ENCODE data around the gene AIFM2.

AIFM2 gene

DNA sequence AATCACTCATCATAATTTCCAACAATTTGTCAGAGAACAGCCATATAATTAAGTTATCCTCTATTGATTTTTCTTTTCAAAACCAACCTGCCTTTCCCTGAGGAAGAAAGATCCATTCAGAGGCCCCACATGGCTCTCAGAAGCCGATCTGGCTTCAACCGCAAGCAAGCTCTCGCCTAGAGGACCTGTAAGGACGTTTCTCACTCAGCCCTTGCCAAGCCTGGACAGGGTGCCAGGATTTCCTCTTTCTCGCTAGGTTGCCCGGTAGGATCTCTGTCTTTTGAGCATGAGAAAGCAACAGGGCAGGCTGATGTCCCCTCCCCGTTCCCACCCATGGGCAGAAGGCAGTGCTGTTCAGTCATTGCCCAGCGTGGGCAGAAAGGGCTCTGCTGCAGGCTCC is 13.0 kb downstream of the AIFM2 start:
- TF ChIP-seq EZH2 (IDR thresholded peaks at IDR 0.05; ENCODE audit: borderline replicate concordance, low read depth, low read length, severe bottlenecking), result no peak
- TF ChIP-seq, protein P1, sequence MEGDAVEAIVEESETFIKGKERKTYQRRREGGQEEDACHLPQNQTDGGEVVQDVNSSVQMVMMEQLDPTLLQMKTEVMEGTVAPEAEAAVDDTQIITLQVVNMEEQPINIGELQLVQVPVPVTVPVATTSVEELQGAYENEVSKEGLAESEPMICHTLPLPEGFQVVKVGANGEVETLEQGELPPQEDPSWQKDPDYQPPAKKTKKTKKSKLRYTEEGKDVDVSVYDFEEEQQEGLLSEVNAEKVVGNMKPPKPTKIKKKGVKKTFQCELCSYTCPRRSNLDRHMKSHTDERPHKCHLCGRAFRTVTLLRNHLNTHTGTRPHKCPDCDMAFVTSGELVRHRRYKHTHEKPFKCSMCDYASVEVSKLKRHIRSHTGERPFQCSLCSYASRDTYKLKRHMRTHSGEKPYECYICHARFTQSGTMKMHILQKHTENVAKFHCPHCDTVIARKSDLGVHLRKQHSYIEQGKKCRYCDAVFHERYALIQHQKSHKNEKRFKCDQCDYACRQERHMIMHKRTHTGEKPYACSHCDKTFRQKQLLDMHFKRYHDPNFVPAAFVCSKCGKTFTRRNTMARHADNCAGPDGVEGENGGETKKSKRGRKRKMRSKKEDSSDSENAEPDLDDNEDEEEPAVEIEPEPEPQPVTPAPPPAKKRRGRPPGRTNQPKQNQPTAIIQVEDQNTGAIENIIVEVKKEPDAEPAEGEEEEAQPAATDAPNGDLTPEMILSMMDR (IDR thresholded peaks at IDR 0.05; ENCODE audit: borderline replicate concordance, extremely low read depth, low read length, poor library complexity, severe bottlenecking), result no peak
- no peak for ATAC-seq (ENCODE audit: insufficient read depth, low read depth)
- H4K20me1 ChIP-seq (ENCODE audit: insufficient read depth, low read length), result no peaks in the 10 kb centered on the region
- no peaks in the 10 kb centered on the region for H3K27me3 ChIP-seq (ENCODE audit: insufficient read depth, low read length, poor library complexity)
- no peak overlapping the region for H3K4me2 ChIP-seq (ENCODE audit: insufficient read depth, low read length)
- no peak overlapping the region for H3K9ac ChIP-seq (ENCODE audit: low read depth, low read length)
- H3K27ac ChIP-seq (ENCODE audit: low read length), result no peak overlapping the region
- H3K79me2 ChIP-seq (ENCODE audit: insufficient read depth, low read length), result no peaks in the 10 kb centered on the region
- H3K36me3 ChIP-seq (ENCODE audit: insufficient read depth, low read length), result no peaks in the 10 kb centered on the region
- H3K4me3 ChIP-seq (ENCODE audit: low read depth in 1 of 2, low read length in 2 of 2), result no peak overlapping the region
- H3K9me3 ChIP-seq (ENCODE audit: insufficient read depth, low read length, severe bottlenecking), result no peaks in the 10 kb centered on the region
- no peak for DNase-seq
- H3K4me1 ChIP-seq (ENCODE audit: insufficient read depth, low read length), result no peaks in the 10 kb centered on the region
- H2AFZ ChIP-seq (ENCODE audit: low read depth, low read length), result no peak overlapping the region

- TF ChIP-seq, protein P1 (IDR thresholded peaks at IDR 0.05; ENCODE audit: borderline replicate concordance, extremely low read depth, low read length, poor library complexity, severe bottlenecking), result no peak
- no peak for TF ChIP-seq EZH2 (IDR thresholded peaks at IDR 0.05; ENCODE audit: borderline replicate concordance, low read depth, low read length, severe bottlenecking)
- no peaks in the 10 kb centered on the region for H3K79me2 ChIP-seq (ENCODE audit: insufficient read depth, low read length)
- DNase-seq, result no peak
Observed at GRCh38 chr10:70119197-70119596, 13.4 kb downstream of the AIFM2 start.

DNA sequence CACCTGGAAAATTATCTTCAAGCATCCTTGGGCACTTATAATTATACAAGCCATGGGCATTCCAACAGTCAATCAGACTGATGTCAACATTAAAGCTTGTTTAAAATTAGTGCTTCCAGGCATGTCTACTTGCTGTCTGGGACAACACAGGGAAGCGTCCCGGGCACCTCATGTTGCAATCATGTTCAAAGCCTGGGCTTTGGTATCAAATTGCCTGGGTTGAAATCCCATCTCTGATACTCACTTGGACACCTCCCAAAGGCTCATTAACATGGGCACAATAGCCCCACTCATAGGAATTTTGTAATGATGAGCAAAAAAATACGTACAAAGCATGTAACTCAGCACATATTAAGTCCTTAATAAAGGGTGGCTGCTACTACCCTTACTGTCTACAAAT is 14.4 kb downstream of the AIFM2 start:
- Histone ChIP-seq H2AFZ (ENCODE audit: low read depth, low read length) (no peak overlapping the region), H3K4me2 (ENCODE audit: insufficient read depth, low read length) (no peak overlapping the region), H3K4me3 (ENCODE audit: low read depth in 1 of 2, low read length in 2 of 2) (no peak overlapping the region), H3K27ac (ENCODE audit: low read length) (no peak overlapping the region), H3K9me3 (ENCODE audit: insufficient read depth, low read length, severe bottlenecking) (no peaks in the 10 kb centered on the region), H3K36me3 (ENCODE audit: insufficient read depth, low read length) (no peaks in the 10 kb centered on the region), H3K79me2 (ENCODE audit: insufficient read depth, low read length) (no peaks in the 10 kb centered on the region), H3K27me3 (ENCODE audit: insufficient read depth, low read length, poor library complexity) (no peaks in the 10 kb centered on the region), H3K9ac (ENCODE audit: low read depth, low read length) (no peak overlapping the region), H3K4me1 (ENCODE audit: insufficient read depth, low read length) (no peaks in the 10 kb centered on the region), H4K20me1 (ENCODE audit: insufficient read depth, low read length) (no peaks in the 10 kb centered on the region)
- DNase-seq (no peak), ATAC-seq (ENCODE audit: insufficient read depth, low read depth) (no peak)
- TF ChIP-seq, protein P1 (IDR thresholded peaks at IDR 0.05; ENCODE audit: borderline replicate concordance, extremely low read depth, low read length, poor library complexity, severe bottlenecking), result no peak
- TF ChIP-seq EZH2 (IDR thresholded peaks at IDR 0.05; ENCODE audit: borderline replicate concordance, low read depth, low read length, severe bottlenecking), result no peak

More at GRCh38 chr10:70119197-70119596, 13.4 kb downstream of the AIFM2 start:
- H3K4me3 ChIP-seq (ENCODE audit: low read depth in 1 of 2, low read length in 2 of 2), result no peak overlapping the region
- no peak overlapping the region for H3K9ac ChIP-seq (ENCODE audit: low read depth, low read length)
- no peak overlapping the region for H2AFZ ChIP-seq (ENCODE audit: low read depth, low read length)
- H3K4me1 ChIP-seq (ENCODE audit: insufficient read depth, low read length), result no peaks in the 10 kb centered on the region
- no peak overlapping the region for H3K4me2 ChIP-seq (ENCODE audit: insufficient read depth, low read length)
- H3K36me3 ChIP-seq (ENCODE audit: insufficient read depth, low read length), result no peaks in the 10 kb centered on the region
- no peaks in the 10 kb centered on the region for H4K20me1 ChIP-seq (ENCODE audit: insufficient read depth, low read length)
- no peaks in the 10 kb centered on the region for H3K9me3 ChIP-seq (ENCODE audit: insufficient read depth, low read length, severe bottlenecking)
- H3K27ac ChIP-seq (ENCODE audit: low read length), result no peak overlapping the region
- no peaks in the 10 kb centered on the region for H3K27me3 ChIP-seq (ENCODE audit: insufficient read depth, low read length, poor library complexity)
- ATAC-seq (ENCODE audit: insufficient read depth, low read depth), result no peak

DNA sequence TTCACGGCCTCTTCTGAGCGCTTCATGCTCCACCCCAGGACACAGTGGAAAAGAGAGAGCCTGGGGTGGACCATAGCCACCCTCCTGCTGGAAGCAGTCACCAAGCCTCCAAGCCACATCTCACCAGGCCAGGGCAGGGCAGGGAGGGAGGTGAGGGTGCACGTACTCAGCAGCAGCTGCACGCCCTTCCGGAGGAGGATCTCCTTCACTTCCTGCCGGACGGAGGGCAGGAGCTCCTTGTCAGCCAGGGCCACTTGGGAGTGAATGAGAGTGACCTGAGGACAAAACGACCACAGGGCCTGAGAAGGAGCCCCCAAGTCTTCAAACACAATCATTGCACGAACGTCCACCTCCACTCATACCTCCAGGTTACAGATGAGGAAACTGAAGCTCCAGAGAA is 15.0 kb downstream of the AIFM2 start:
- no peak for TF ChIP-seq EZH2 (IDR thresholded peaks at IDR 0.05; ENCODE audit: borderline replicate concordance, low read depth, low read length, severe bottlenecking)
- TF ChIP-seq, protein P1 (IDR thresholded peaks at IDR 0.05; ENCODE audit: borderline replicate concordance, extremely low read depth, low read length, poor library complexity, severe bottlenecking), result no peak
- ATAC-seq (ENCODE audit: insufficient read depth, low read depth) (no peak), DNase-seq (no peak)
- Histone ChIP-seq H4K20me1 (ENCODE audit: insufficient read depth, low read length) (no peaks in the 10 kb centered on the region), H3K4me2 (ENCODE audit: insufficient read depth, low read length) (no peak overlapping the region), H2AFZ (ENCODE audit: low read depth, low read length) (no peak overlapping the region), H3K36me3 (ENCODE audit: insufficient read depth, low read length) (no peaks in the 10 kb centered on the region), H3K4me1 (ENCODE audit: insufficient read depth, low read length) (no peaks in the 10 kb centered on the region), H3K9ac (ENCODE audit: low read depth, low read length) (no peak overlapping the region), H3K4me3 (ENCODE audit: low read depth in 1 of 2, low read length in 2 of 2) (no peak overlapping the region), H3K79me2 (ENCODE audit: insufficient read depth, low read length) (no peaks in the 10 kb centered on the region), H3K9me3 (ENCODE audit: insufficient read depth, low read length, severe bottlenecking) (no peaks in the 10 kb centered on the region), H3K27ac (ENCODE audit: low read length) (no peak overlapping the region), H3K27me3 (ENCODE audit: insufficient read depth, low read length, poor library complexity) (no peaks in the 10 kb centered on the region)

Measured in DND-41 (cell line).